ENCODE measurements around the gene CNOT4. TPM values are rescaled to one million over a fixed set of nuclear protein-coding genes. Genes with fewer than 3 reads are reported as not detected.

Gene CNOT4
- total and polyA plus RNA-seq, 10 of the 15 experiments (the other 5 are each of a cell fraction or from before 2014, with no cell fraction given), result 9.4 to 29.6 (median 16.6) TPM

- SMC1A ChIA-PET (ENCODE audit: uncharacterized antibody, unreplicated experiment), result interaction anchor here (1.1 to 1.6 kb wide), 2 partner anchors 231 to 236 kb away, joined by 3 to 4 read pairs; no protein-coding TSS in a partner anchor
Measured at GRCh38 chr7:135411098-135411497, 98.8 kb downstream of the CNOT4 start.

More at GRCh38 chr7:135411098-135411497, 98.8 kb downstream of the CNOT4 start:
- no TSS peak for BruUV-seq (replicated peaks)
- no peak overlapping the region for H3K4me3 ChIP-seq
- no peak overlapping the region for H3K27ac ChIP-seq (ENCODE audit: control insufficient read depth, insufficient read depth)
- no peaks in the 10 kb centered on the region for H3K4me1 ChIP-seq (ENCODE audit: control insufficient read depth, insufficient read depth, low read length)
- H4K20me1 ChIP-seq (ENCODE audit: control insufficient read depth, insufficient read depth), result no peaks in the 10 kb centered on the region
- H3K4me2 ChIP-seq (ENCODE audit: control insufficient read depth, insufficient read depth), result no peak overlapping the region
- FAIRE-seq (no peak), ATAC-seq (no peak), DNase-seq (ENCODE audit: low read depth, low spot score) (no peak)
- no peaks in the 10 kb centered on the region for H3K9me3 ChIP-seq (replicated peaks; ENCODE audit: control insufficient read depth, insufficient read depth, low read length)
- TF ChIP-seq, protein P1, sequence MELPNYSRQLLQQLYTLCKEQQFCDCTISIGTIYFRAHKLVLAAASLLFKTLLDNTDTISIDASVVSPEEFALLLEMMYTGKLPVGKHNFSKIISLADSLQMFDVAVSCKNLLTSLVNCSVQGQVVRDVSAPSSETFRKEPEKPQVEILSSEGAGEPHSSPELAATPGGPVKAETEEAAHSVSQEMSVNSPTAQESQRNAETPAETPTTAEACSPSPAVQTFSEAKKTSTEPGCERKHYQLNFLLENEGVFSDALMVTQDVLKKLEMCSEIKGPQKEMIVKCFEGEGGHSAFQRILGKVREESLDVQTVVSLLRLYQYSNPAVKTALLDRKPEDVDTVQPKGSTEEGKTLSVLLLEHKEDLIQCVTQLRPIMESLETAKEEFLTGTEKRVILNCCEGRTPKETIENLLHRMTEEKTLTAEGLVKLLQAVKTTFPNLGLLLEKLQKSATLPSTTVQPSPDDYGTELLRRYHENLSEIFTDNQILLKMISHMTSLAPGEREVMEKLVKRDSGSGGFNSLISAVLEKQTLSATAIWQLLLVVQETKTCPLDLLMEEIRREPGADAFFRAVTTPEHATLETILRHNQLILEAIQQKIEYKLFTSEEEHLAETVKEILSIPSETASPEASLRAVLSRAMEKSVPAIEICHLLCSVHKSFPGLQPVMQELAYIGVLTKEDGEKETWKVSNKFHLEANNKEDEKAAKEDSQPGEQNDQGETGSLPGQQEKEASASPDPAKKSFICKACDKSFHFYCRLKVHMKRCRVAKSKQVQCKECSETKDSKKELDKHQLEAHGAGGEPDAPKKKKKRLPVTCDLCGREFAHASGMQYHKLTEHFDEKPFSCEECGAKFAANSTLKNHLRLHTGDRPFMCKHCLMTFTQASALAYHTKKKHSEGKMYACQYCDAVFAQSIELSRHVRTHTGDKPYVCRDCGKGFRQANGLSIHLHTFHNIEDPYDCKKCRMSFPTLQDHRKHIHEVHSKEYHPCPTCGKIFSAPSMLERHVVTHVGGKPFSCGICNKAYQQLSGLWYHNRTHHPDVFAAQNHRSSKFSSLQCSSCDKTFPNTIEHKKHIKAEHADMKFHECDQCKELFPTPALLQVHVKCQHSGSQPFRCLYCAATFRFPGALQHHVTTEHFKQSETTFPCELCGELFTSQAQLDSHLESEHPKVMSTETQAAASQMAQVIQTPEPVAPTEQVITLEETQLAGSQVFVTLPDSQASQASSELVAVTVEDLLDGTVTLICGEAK (IDR thresholded peaks at IDR 0.05; ENCODE audit: borderline replicate concordance), result peak; percentile 68
- TF ChIP-seq MLLT1 (IDR thresholded peaks at IDR 0.05) (no peak), JUNB (IDR thresholded peaks at IDR 0.05) (no peak), ZNF24 (IDR thresholded peaks at IDR 0.05) (no peak)
- RAD21 ChIA-PET (ENCODE audit: unreplicated experiment), result no interaction called here
- POLR2A ChIA-PET, result no interaction called here
- H3K79me2 ChIP-seq (ENCODE audit: control insufficient read depth, insufficient read depth, low read length), result no peaks in the 10 kb centered on the region
- in situ Hi-C loops (cut with MboI) (no loop called here), intact Hi-C loops (cut with micrococcal nuclease; ENCODE audit: unreplicated experiment) (loop anchor here (5.0 to 10.0 kb wide), 3 partner anchors 96 to 234 kb away; no protein-coding TSS in a partner anchor)
- no peaks in the 10 kb centered on the region for H3K27me3 ChIP-seq (replicated peaks in 1 of 2; ENCODE audit: control insufficient read depth in 2 of 2, insufficient read depth in 2 of 2, low read length in 1 of 2)
- no peak overlapping the region for H2AFZ ChIP-seq (ENCODE audit: control insufficient read depth, low read depth, low read length)
- peaks cover 0 to 1% of the 10 kb centered on the region in 2 experiments; a peak in 3 of 4 replicates for H3K36me3 ChIP-seq (ENCODE audit: control insufficient read depth in 2 of 2, insufficient read depth in 2 of 2, low read length in 1 of 2)
- CTCF ChIA-PET, result interaction anchor here (0.8 to 1.1 kb wide), 2 partner anchors 130 to 136 kb away, joined by 3 to 4 read pairs; no protein-coding TSS in a partner anchor
- H3K9ac ChIP-seq (ENCODE audit: control insufficient read depth, insufficient read depth, low read length), result no peak overlapping the region

Measured in GM12878 (cell line).